ENCODE results near the gene CCDC82.

The CCDC82 gene

DNA sequence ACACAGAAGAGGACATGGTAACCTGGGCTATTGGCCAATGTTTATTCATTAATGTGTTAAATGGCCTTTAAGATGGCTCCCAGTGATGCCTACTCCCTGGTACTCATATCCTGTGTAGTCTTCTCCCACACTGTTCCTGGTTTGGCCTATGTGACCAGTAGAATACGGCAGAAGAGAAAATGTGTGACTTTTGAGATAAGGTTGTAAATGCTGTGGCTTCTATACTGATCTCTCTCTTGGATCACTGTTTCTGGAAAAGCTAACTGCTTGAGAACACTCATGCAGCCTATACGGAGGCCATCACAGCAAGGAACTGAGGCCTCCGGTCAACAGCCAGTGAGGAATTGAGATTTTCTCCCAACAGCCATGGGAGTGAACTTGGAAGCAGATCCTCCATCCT lies 70.9 kb downstream of the CCDC82 start:
- no CpG with 5 or more reads among the region's 3 CpGs for WGBS (ENCODE audit: extremely low coverage, insufficient coverage, low lambda C conversion rate)
- Histone ChIP-seq H3K79me1 (ENCODE audit: low read length) (no peaks in the 10 kb centered on the region), H3K27ac (ENCODE audit: low read depth, low read length) (no peak overlapping the region), H2BK120ac (ENCODE audit: low read depth, low read length) (no peak overlapping the region), H3K56ac (ENCODE audit: low read length) (no peak overlapping the region), H3K9ac (ENCODE audit: low read length) (no peak overlapping the region), H2BK5ac (ENCODE audit: low read length) (no peak overlapping the region), H3K79me2 (ENCODE audit: control insufficient read depth, insufficient read depth, low read length) (no peaks in the 10 kb centered on the region), H4K8ac (ENCODE audit: low read depth, low read length) (no peak overlapping the region), H3K4me2 (ENCODE audit: low read length) (no peak overlapping the region), H3K4me3 (ENCODE audit: low read length) (no peak overlapping the region), H3K27me3 (ENCODE audit: insufficient read depth, low read length, poor library complexity) (no peaks in the 10 kb centered on the region), H2BK15ac (replicated peaks; ENCODE audit: low read depth) (no peak overlapping the region), H3K36me3 (ENCODE audit: control insufficient read depth, insufficient read depth, low read length) (no peaks in the 10 kb centered on the region), H3K23ac (ENCODE audit: low read length) (no peak overlapping the region), H2AK5ac (ENCODE audit: low read length) (no peak overlapping the region), H4K5ac (ENCODE audit: low read length) (no peak overlapping the region), H3K18ac (ENCODE audit: low read length) (no peak overlapping the region), H3K4ac (ENCODE audit: low read depth, low read length) (no peak overlapping the region), H3K4me1 (ENCODE audit: control insufficient read depth, low read depth, low read length) (peaks cover 1% of the 10 kb centered on the region)
- no peak for DNase-seq

DNA sequence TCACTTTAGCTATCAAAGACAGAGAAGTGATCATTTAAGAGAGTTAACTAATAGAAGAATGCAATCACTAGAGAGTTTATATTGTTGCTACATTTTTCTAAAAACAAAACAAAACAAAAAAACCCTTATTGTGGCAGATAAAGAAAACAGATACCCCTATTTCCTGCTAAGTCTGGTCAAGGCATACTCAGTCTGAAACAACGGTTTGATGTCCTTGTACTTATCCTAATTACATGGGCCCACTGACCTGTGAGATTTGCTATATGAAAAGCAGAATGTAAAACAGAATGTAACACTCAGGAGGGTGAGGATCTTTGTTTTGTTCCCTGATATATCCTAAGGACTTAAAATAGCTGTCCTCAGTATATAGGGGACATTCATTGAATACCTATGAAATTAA lies 71.3 kb downstream of the CCDC82 start:
- no peak for DNase-seq
- no peak overlapping the region for H2BK15ac ChIP-seq (replicated peaks; ENCODE audit: low read depth)

DNA sequence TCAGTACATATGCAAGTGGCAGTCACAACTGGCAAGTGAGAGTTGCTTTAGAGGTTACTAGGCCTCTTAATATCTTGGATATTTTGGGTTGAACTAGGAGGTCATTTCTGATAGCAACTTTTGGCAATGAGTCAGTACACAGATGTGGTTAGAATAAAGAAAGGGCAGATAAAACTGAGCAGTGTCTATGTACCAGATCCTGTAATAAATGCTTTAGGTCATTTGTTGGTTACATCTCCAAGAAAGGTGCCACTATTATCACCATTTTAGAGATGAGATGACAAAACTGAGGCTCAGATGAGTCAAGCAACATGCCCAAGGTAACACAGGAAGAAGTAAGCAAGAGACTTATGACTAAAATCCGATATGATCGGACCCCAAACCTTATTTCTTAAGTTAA lies 71.7 kb downstream of the CCDC82 start:
- H3K23ac ChIP-seq (ENCODE audit: low read length) = no peak overlapping the region
- no peak overlapping the region for H3K4me3 ChIP-seq (ENCODE audit: low read length)
- H3K27ac ChIP-seq (ENCODE audit: low read depth, low read length) = no peak overlapping the region
- H3K4ac ChIP-seq (ENCODE audit: low read depth, low read length) = no peak overlapping the region
- no peak overlapping the region for H3K18ac ChIP-seq (ENCODE audit: low read length)
- H3K79me2 ChIP-seq (ENCODE audit: control insufficient read depth, insufficient read depth, low read length) = no peaks in the 10 kb centered on the region
- no peak overlapping the region for H3K9ac ChIP-seq (ENCODE audit: low read length)
- H3K27me3 ChIP-seq (ENCODE audit: insufficient read depth, low read length, poor library complexity) = no peaks in the 10 kb centered on the region
- H3K56ac ChIP-seq (ENCODE audit: low read length) = no peak overlapping the region
- H2BK120ac ChIP-seq (ENCODE audit: low read depth, low read length) = no peak overlapping the region
- H2AK5ac ChIP-seq (ENCODE audit: low read length) = no peak overlapping the region
- no peaks in the 10 kb centered on the region for H3K36me3 ChIP-seq (ENCODE audit: control insufficient read depth, insufficient read depth, low read length)
- H3K4me1 ChIP-seq (ENCODE audit: control insufficient read depth, low read depth, low read length) = peaks cover 1% of the 10 kb centered on the region
- H3K4me2 ChIP-seq (ENCODE audit: low read length) = no peak overlapping the region
- H4K5ac ChIP-seq (ENCODE audit: low read length) = no peak overlapping the region
- no CpG with 5 or more reads among the region's 2 CpGs for WGBS (ENCODE audit: extremely low coverage, insufficient coverage, low lambda C conversion rate)
- no peak overlapping the region for H2BK5ac ChIP-seq (ENCODE audit: low read length)
- no peak overlapping the region for H4K8ac ChIP-seq (ENCODE audit: low read depth, low read length)
- H2BK15ac ChIP-seq (replicated peaks; ENCODE audit: low read depth) = no peak overlapping the region
- DNase-seq = no peak
- no peaks in the 10 kb centered on the region for H3K79me1 ChIP-seq (ENCODE audit: low read length)

More for the DNA sequence above, 71.3 kb downstream of the CCDC82 start:
- Histone ChIP-seq H3K18ac (ENCODE audit: low read length) (no peak overlapping the region), H3K23ac (ENCODE audit: low read length) (no peak overlapping the region), H3K79me1 (ENCODE audit: low read length) (no peaks in the 10 kb centered on the region), H3K36me3 (ENCODE audit: control insufficient read depth, insufficient read depth, low read length) (no peaks in the 10 kb centered on the region), H3K4me3 (ENCODE audit: low read length) (no peak overlapping the region), H2BK5ac (ENCODE audit: low read length) (no peak overlapping the region), H3K4me1 (ENCODE audit: control insufficient read depth, low read depth, low read length) (peaks cover 1% of the 10 kb centered on the region), H3K79me2 (ENCODE audit: control insufficient read depth, insufficient read depth, low read length) (no peaks in the 10 kb centered on the region), H3K4ac (ENCODE audit: low read depth, low read length) (no peak overlapping the region), H3K9ac (ENCODE audit: low read length) (no peak overlapping the region), H3K27ac (ENCODE audit: low read depth, low read length) (no peak overlapping the region), H3K4me2 (ENCODE audit: low read length) (no peak overlapping the region), H2AK5ac (ENCODE audit: low read length) (no peak overlapping the region), H2BK120ac (ENCODE audit: low read depth, low read length) (no peak overlapping the region), H3K56ac (ENCODE audit: low read length) (no peak overlapping the region), H4K8ac (ENCODE audit: low read depth, low read length) (no peak overlapping the region), H4K5ac (ENCODE audit: low read length) (no peak overlapping the region), H3K27me3 (ENCODE audit: insufficient read depth, low read length, poor library complexity) (no peaks in the 10 kb centered on the region)
- no CpG with 5 or more reads among the region's 1 CpG for WGBS (ENCODE audit: extremely low coverage, insufficient coverage, low lambda C conversion rate)

DNA sequence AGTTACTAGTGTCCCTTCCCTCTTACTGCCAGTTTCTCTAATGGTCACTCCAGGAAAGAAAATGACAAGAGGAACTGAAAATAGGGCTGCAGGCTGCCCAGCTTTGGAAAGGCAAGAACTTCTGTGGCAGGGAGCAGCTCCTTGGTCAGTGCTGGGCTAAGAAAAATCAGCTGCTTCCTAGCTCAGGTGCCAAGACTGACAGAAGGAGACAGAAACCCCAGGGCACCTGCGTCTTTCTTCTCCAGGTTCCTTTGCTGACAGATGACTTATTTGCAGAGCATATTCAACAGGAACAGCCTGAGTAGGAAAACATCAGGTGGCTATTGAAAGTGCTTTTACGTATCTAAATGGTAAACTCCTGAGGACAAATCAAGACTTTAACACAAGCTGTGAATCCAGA lies 72.1 kb downstream of the CCDC82 start:
- no peak overlapping the region for H3K23ac ChIP-seq (ENCODE audit: low read length)
- H2AK5ac ChIP-seq (ENCODE audit: low read length) = no peak overlapping the region
- no peak overlapping the region for H4K8ac ChIP-seq (ENCODE audit: low read depth, low read length)
- no peak overlapping the region for H3K4me2 ChIP-seq (ENCODE audit: low read length)
- no peak overlapping the region for H3K4ac ChIP-seq (ENCODE audit: low read depth, low read length)
- no peak overlapping the region for H4K5ac ChIP-seq (ENCODE audit: low read length)
- DNase-seq = no peak
- H2BK15ac ChIP-seq (replicated peaks; ENCODE audit: low read depth) = no peak overlapping the region
- no CpG with 5 or more reads among the region's 2 CpGs for WGBS (ENCODE audit: extremely low coverage, insufficient coverage, low lambda C conversion rate)
- no peak overlapping the region for H3K56ac ChIP-seq (ENCODE audit: low read length)
- no peaks in the 10 kb centered on the region for H3K79me1 ChIP-seq (ENCODE audit: low read length)
- peak overlapping the region; percentile 51 for H3K18ac ChIP-seq (ENCODE audit: low read length)
- no peak overlapping the region for H3K4me3 ChIP-seq (ENCODE audit: low read length)
- no peaks in the 10 kb centered on the region for H3K27me3 ChIP-seq (ENCODE audit: insufficient read depth, low read length, poor library complexity)
- no peak overlapping the region for H3K9ac ChIP-seq (ENCODE audit: low read length)
- no peak overlapping the region for H3K27ac ChIP-seq (ENCODE audit: low read depth, low read length)
- H2BK120ac ChIP-seq (ENCODE audit: low read depth, low read length) = no peak overlapping the region
- H3K79me2 ChIP-seq (ENCODE audit: control insufficient read depth, insufficient read depth, low read length) = no peaks in the 10 kb centered on the region
- no peak overlapping the region for H2BK5ac ChIP-seq (ENCODE audit: low read length)
- no peaks in the 10 kb centered on the region for H3K4me1 ChIP-seq (ENCODE audit: control insufficient read depth, low read depth, low read length)
- H3K36me3 ChIP-seq (ENCODE audit: control insufficient read depth, insufficient read depth, low read length) = no peaks in the 10 kb centered on the region

DNA sequence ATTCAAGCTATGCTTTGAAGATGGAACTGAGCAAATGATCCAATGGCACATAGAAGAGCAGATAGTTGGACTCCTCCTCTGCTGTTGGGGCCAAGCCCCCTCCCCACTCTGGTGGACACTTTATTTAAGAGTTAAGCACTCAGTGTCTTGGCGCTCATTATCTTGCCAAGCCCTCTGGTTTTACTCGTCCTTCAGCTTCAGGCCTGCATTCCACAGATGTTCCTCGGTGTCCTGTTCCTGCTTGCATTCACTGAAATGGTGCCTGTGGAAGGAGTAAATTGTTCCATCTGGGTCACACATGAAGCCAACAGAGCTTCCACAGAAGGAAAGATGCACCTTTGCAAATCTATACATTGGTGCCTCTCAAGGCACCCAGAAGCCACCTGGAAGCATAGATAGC lies 72.8 kb downstream of the CCDC82 start:
- H3K4ac ChIP-seq (ENCODE audit: low read depth, low read length) = no peak overlapping the region
- no peak overlapping the region for H2BK5ac ChIP-seq (ENCODE audit: low read length)
- H3K4me1 ChIP-seq (ENCODE audit: control insufficient read depth, low read depth, low read length) = no peaks in the 10 kb centered on the region
- no peak for DNase-seq
- no peaks in the 10 kb centered on the region for H3K79me1 ChIP-seq (ENCODE audit: low read length)
- H2AK5ac ChIP-seq (ENCODE audit: low read length) = no peak overlapping the region
- no peak overlapping the region for H2BK120ac ChIP-seq (ENCODE audit: low read depth, low read length)
- H4K5ac ChIP-seq (ENCODE audit: low read length) = no peak overlapping the region
- no peaks in the 10 kb centered on the region for H3K36me3 ChIP-seq (ENCODE audit: control insufficient read depth, insufficient read depth, low read length)
- no peak overlapping the region for H3K27ac ChIP-seq (ENCODE audit: low read depth, low read length)
- H3K23ac ChIP-seq (ENCODE audit: low read length) = no peak overlapping the region
- no peak overlapping the region for H3K9ac ChIP-seq (ENCODE audit: low read length)
- no peak overlapping the region for H3K18ac ChIP-seq (ENCODE audit: low read length)
- WGBS (ENCODE audit: extremely low coverage, insufficient coverage, low lambda C conversion rate) = no CpG with 5 or more reads among the region's 3 CpGs
- no peaks in the 10 kb centered on the region for H3K79me2 ChIP-seq (ENCODE audit: control insufficient read depth, insufficient read depth, low read length)
- H3K27me3 ChIP-seq (ENCODE audit: insufficient read depth, low read length, poor library complexity) = no peaks in the 10 kb centered on the region
- no peak overlapping the region for H3K56ac ChIP-seq (ENCODE audit: low read length)
- H3K4me3 ChIP-seq (ENCODE audit: low read length) = no peak overlapping the region
- H4K8ac ChIP-seq (ENCODE audit: low read depth, low read length) = no peak overlapping the region
- no peak overlapping the region for H3K4me2 ChIP-seq (ENCODE audit: low read length)
- H2BK15ac ChIP-seq (replicated peaks; ENCODE audit: low read depth) = no peak overlapping the region

DNA sequence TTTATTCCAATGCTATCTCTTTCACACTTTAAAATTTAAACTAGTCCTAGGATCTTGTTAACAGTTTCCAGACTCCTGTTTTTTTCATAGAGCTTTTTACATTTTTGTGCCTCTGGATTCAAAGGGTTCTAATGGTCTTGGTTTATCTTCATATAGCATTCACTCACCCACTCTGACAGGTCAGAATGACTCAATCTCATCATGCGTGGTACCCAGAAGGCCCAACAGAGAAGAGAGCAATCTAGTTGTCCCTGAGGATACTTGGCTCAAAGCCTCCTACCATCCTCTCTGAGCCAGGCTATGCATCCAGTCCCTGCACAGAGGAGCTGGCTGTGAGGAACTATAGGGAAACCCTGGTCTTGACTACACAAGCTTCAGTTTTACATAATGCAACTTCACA lies 74.2 kb downstream of the CCDC82 start:
- Histone ChIP-seq H3K27me3 (ENCODE audit: insufficient read depth, low read length, poor library complexity) (no peaks in the 10 kb centered on the region), H4K8ac (ENCODE audit: low read depth, low read length) (no peak overlapping the region), H3K23ac (ENCODE audit: low read length) (no peak overlapping the region), H3K79me1 (ENCODE audit: low read length) (no peaks in the 10 kb centered on the region), H3K4ac (ENCODE audit: low read depth, low read length) (no peak overlapping the region), H3K4me1 (ENCODE audit: control insufficient read depth, low read depth, low read length) (no peaks in the 10 kb centered on the region), H3K18ac (ENCODE audit: low read length) (no peak overlapping the region), H3K4me3 (ENCODE audit: low read length) (no peak overlapping the region), H3K36me3 (ENCODE audit: control insufficient read depth, insufficient read depth, low read length) (no peaks in the 10 kb centered on the region), H3K9ac (ENCODE audit: low read length) (no peak overlapping the region), H2AK5ac (ENCODE audit: low read length) (no peak overlapping the region), H4K5ac (ENCODE audit: low read length) (no peak overlapping the region), H3K79me2 (ENCODE audit: control insufficient read depth, insufficient read depth, low read length) (no peaks in the 10 kb centered on the region), H3K27ac (ENCODE audit: low read depth, low read length) (no peak overlapping the region), H3K4me2 (ENCODE audit: low read length) (no peak overlapping the region), H2BK5ac (ENCODE audit: low read length) (no peak overlapping the region), H2BK15ac (replicated peaks; ENCODE audit: low read depth) (no peak overlapping the region), H3K56ac (ENCODE audit: low read length) (no peak overlapping the region), H2BK120ac (ENCODE audit: low read depth, low read length) (no peak overlapping the region)
- DNase-seq = no peak
- WGBS (ENCODE audit: extremely low coverage, insufficient coverage, low lambda C conversion rate) = no CpG with 5 or more reads among the region's 1 CpG
